Measurements from ENCODE around the gene TNP2. TPM values are rescaled to one million over a fixed set of nuclear protein-coding genes. Genes with fewer than 3 reads are reported as not detected.

Gene TNP2
- polyA plus RNA-seq, 1 of the 3 experiments (the other 2 are of a cell fraction) = not detected

- peaks cover 25% of the 10 kb centered on the region for H3K79me2 ChIP-seq (ENCODE audit: insufficient read depth)
- peak overlapping the region; percentile 99 for H3K4me2 ChIP-seq
- 27% methylated on average over 21 of the region's 21 CpGs for WGBS (ENCODE audit: low lambda C conversion rate)
- H3K4me3 ChIP-seq (ENCODE audit: low read depth in 2 of 2, low read length in 1 of 2) = peak overlapping the region; percentile 79 to 84
- no peaks in the 10 kb centered on the region for H3K9me2 ChIP-seq
- H3K9me3 ChIP-seq = no peaks in the 10 kb centered on the region
- H3K27ac ChIP-seq (ENCODE audit: low read depth in 2 of 2, low read length in 1 of 2) = peak overlapping the region; percentile 86 to 94; a peak in 3 of 4 replicates
- peaks cover 3 to 4% of the 10 kb centered on the region in 2 experiments for H3K36me3 ChIP-seq (replicated peaks in 1 of 2; ENCODE audit: control insufficient read depth in 1 of 2, insufficient read depth in 2 of 2, low read length in 1 of 2)
- H4K20me1 ChIP-seq (ENCODE audit: insufficient read depth) = peaks cover 31% of the 10 kb centered on the region
- TF ChIP-seq RAD21 (IDR thresholded peaks at IDR 0.05; ENCODE audit: low read length) (peak; percentile 91), USF2 (IDR thresholded peaks at IDR 0.05; ENCODE audit: borderline replicate concordance, low read depth, low read length) (no peak), CTCF (IDR thresholded peaks at IDR 0.05) (peak; percentile 74), MEF2A (IDR thresholded peaks at IDR 0.05; ENCODE audit: borderline replicate concordance, low read depth) (no peak), NRF1 (IDR thresholded peaks at IDR 0.05; ENCODE audit: low read depth, low read length) (no peak), TCF12 (IDR thresholded peaks at IDR 0.05) (0 out of 2 replicates have a peak, but pooled peaks have one; percentile 16), RCOR1 (IDR thresholded peaks at IDR 0.05; ENCODE audit: low read length) (no peak), YY1 (IDR thresholded peaks at IDR 0.05; ENCODE audit: low read depth) (no peak), RXRA (IDR thresholded peaks at IDR 0.05; ENCODE audit: borderline replicate concordance, low read depth) (no peak), EP300 (IDR thresholded peaks at IDR 0.05; ENCODE audit: borderline replicate concordance in 1 of 2, low read depth in 1 of 2, low read length in 1 of 2) (no peak), RFX5 (IDR thresholded peaks at IDR 0.05; ENCODE audit: low read length) (no peak), MXI1 (IDR thresholded peaks at IDR 0.05; ENCODE audit: low read depth, low read length) (no peak; the same call in 1 of the 2 replicates), TEAD4 (IDR thresholded peaks at IDR 0.05; ENCODE audit: borderline replicate concordance, insufficient read depth) (no peak), REST (IDR thresholded peaks at IDR 0.05; ENCODE audit: low read depth, low read length) (no peak), ELF1 (IDR thresholded peaks at IDR 0.05) (no peak), SMC3 (IDR thresholded peaks at IDR 0.05; ENCODE audit: low read depth, low read length) (peak; percentile 88), FOSL2 (IDR thresholded peaks at IDR 0.05; ENCODE audit: borderline replicate concordance, low read depth) (no peak), NFIC (IDR thresholded peaks at IDR 0.05; ENCODE audit: borderline replicate concordance) (no peak)
- TF ChIP-seq, protein P1, sequence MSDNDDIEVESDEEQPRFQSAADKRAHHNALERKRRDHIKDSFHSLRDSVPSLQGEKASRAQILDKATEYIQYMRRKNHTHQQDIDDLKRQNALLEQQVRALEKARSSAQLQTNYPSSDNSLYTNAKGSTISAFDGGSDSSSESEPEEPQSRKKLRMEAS (IDR thresholded peaks at IDR 0.05; ENCODE audit: low read depth) = peak; percentile 41
- peaks cover 19% of the 10 kb centered on the region for H3F3A ChIP-seq (replicated peaks; ENCODE audit: insufficient read depth)
- DNase-seq = peak; percentile 85
- ChIA-PET POLR2A (interaction anchor here (1.1 kb wide), 1 partner anchor 91 kb away, joined by 3 read pairs; no protein-coding TSS in a partner anchor), CTCF (interaction anchor here (0.6 to 14.4 kb wide), 56 partner anchors 9 to 549 kb away, joined by 3 to 318 read pairs (median 5); partner anchors contain the start of genes PRM3 and TNP2)
- H3K9ac ChIP-seq = peak overlapping the region; percentile 87; the same call in 1 of the 2 replicates
- H3K4me1 ChIP-seq (ENCODE audit: control insufficient read depth in 1 of 2, insufficient read depth in 2 of 2, low read depth in 1 of 2, low read length in 1 of 2) = peaks cover 9 to 27% of the 10 kb centered on the region in 2 experiments; a peak in 3 of 4 replicates
- H2AFZ ChIP-seq (ENCODE audit: low read depth) = peak overlapping the region; percentile 85
- H3K27me3 ChIP-seq (ENCODE audit: insufficient read depth) = no peaks in the 10 kb centered on the region
Measured at GRCh38 chr16:11257131-11257938, 11.8 kb downstream of the TNP2 start.

Measured in SK-N-SH (cell line).